Mucosa of descending colon (tissue), 3 donors: ENCODE measurements around the gene GAA. TPM values are rescaled to one million over a fixed set of nuclear protein-coding genes. Genes with fewer than 3 reads are reported as not detected.

Experiments
- ATAC-seq: fragments of 200-7000 bp; cut with Tn5 transposase; one replicate; pipeline ENCODE4 v1.9.1; 2020; ENCODE audit warnings: mild to moderate bottlenecking, moderate library complexity
- DNase-seq, 3 donors: peaks; one replicate each; pipeline ENCODE4 v3.0.0-alpha.2; 2020
- H3K36me3 ChIP-seq: fragments of 200-600 bp; one replicate; pipeline ENCODE4 v1.8.0; 2021; ENCODE audit warnings: low read depth, mild to moderate bottlenecking
- H3K4me1 ChIP-seq: fragments of 200-600 bp; one replicate; pipeline ENCODE4 v1.8.0; 2021; ENCODE audit warnings: low read depth, mild to moderate bottlenecking
- H3K4me3 ChIP-seq: fragments of 200-600 bp; one replicate; pipeline ENCODE4 v1.8.0; 2021; ENCODE audit warnings: mild to moderate bottlenecking
- H3K9me3 ChIP-seq: fragments of 200-600 bp; one replicate; pipeline ENCODE4 v1.8.0; 2021; ENCODE audit warnings: mild to moderate bottlenecking
- CTCF ChIP-seq: fragments of 200-600 bp; IDR thresholded peaks from one replicate; pipeline ENCODE4 v1.8.0; 2022; ENCODE audit warnings: antibody characterized with exemption, mild to moderate bottlenecking
- intact Hi-C, 2 donors: fragments of 100-400 bp; cut with DNase I in 1 of 2; cut with micrococcal nuclease in 1 of 2; formaldehyde crosslinking; loops; one replicate each; pipeline versions ENCODE4 v1.11.0 to v1.11.1; 2022; cut with DNase I, micrococcal nuclease
- total RNA-seq, 3 donors: library from RNA; stranded (reverse); fragmentation: NEBNext Ultra II Directional in 2 of 3; extraction: Animal tissue kit (Norgen Biotek cat#: 25700) in 2 of 3; gene quantifications; one replicate each; pipeline versions ENCODE4 v1.2.1 to v1.2.4, GENCODE V29; 2021 to 2023
- donor health status: DM: no; HTN: no; CAD: no; lungs with moderate emphysema.
- donor health status: DM: no; HTN: no; CAD: no.
- donor health status: DM: no; HTN: yes; CAD: no.

GAA gene
- total RNA-seq, 3 donors from 2014 or later, result 23.4 to 50.0 (median 49.3) TPM

- peak in 1 of 3 donors; percentile 8 for DNase-seq
- H3K36me3 ChIP-seq, result no peaks in the 10 kb centered on the region
- intact Hi-C loops, result no loop called here
- H3K9me3 ChIP-seq, result no peaks in the 10 kb centered on the region
- no peak for TF ChIP-seq CTCF
- H3K4me3 ChIP-seq, result no peak overlapping the region
- no peaks in the 10 kb centered on the region for H3K4me1 ChIP-seq
- peak; percentile 24 for ATAC-seq
These were observed 8.4 kb upstream of the GAA start for GRCh38 chr17:80092959-80093358.

- no peak for ATAC-seq
- Histone ChIP-seq H3K4me1 (no peaks in the 10 kb centered on the region), H3K36me3 (no peaks in the 10 kb centered on the region), H3K9me3 (no peaks in the 10 kb centered on the region), H3K4me3 (no peak overlapping the region)
- DNase-seq, result peak in 1 of 3 donors; percentile 39
- TF ChIP-seq CTCF, result no peak
- intact Hi-C loops, result no loop called here
These were observed 6.1 kb upstream of the GAA start for GRCh38 chr17:80095038-80095843.

GRCh38 chr17:80095844-80096475, 5.4 kb upstream of the GAA start:
- TF ChIP-seq CTCF, result no peak
- Histone ChIP-seq H3K4me3 (no peak overlapping the region), H3K9me3 (no peaks in the 10 kb centered on the region), H3K36me3 (no peaks in the 10 kb centered on the region), H3K4me1 (no peaks in the 10 kb centered on the region)
- DNase-seq (no peak), ATAC-seq (no peak)
- intact Hi-C loops, result no loop called here

- ATAC-seq (no peak), DNase-seq (no peak)
- H3K36me3 ChIP-seq, result no peaks in the 10 kb centered on the region
- intact Hi-C loops, result no loop called here
- H3K9me3 ChIP-seq, result no peaks in the 10 kb centered on the region
- no peak overlapping the region for H3K4me3 ChIP-seq
- no peaks in the 10 kb centered on the region for H3K4me1 ChIP-seq
- no peak for TF ChIP-seq CTCF
These were observed 4.8 kb upstream of the GAA start for GRCh38 chr17:80096561-80097021.

- Histone ChIP-seq H3K9me3 (no peaks in the 10 kb centered on the region), H3K36me3 (no peaks in the 10 kb centered on the region), H3K4me1 (peaks cover 3% of the 10 kb centered on the region), H3K4me3 (no peak overlapping the region)
- no peak for TF ChIP-seq CTCF
- intact Hi-C loops, result no loop called here
- ATAC-seq (no peak), DNase-seq (no peak)
These were observed 4.2 kb upstream of the GAA start for GRCh38 chr17:80097127-80097621.
